Measurements from ENCODE around the gene ERBB3.

Gene ERBB3

GRCh38 chr12:56130876-56131275 lies 50.9 kb downstream of the ERBB3 start:
- no peak for DNase-seq (ENCODE audit: low read depth in 2 of 2)

GRCh38 chr12:56134897-56135296 lies 54.9 kb downstream of the ERBB3 start:
- no peak for DNase-seq (ENCODE audit: low read depth in 2 of 2)

DNA sequence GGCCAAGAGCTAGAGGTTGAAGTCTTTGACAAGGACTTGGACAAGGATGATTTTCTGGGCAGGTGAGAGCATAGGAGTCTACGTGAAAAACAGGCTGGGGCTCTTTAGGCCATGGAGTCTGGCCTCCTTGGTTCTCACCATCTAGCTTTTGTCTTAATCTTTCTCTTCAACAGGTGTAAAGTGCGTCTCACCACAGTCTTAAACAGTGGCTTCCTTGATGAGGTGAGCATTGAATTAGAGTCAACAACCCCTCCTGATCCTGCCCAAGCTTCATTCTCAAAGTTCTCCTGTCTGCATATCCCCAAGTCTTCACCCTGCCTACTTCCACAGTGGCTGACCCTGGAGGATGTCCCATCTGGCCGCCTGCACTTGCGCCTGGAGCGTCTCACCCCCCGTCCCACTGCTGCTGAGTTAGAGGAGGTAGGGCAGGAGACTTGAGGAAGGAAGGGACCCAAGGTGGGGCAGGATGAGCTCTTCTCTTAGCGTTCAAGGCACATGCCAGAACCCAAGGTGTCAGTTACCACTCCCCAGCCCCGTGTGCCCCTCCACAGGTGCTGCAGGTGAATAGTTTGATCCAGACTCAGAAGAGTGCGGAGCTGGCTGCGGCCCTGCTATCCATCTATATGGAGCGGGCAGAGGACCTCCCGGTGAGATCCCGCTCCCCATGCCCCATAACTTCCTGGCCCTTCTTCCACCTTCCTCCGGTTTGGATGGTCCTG lies 58.0 kb downstream of the ERBB3 start:
- DNase-seq (ENCODE audit: low read depth in 2 of 2), result no peak

GRCh38 chr12:56141946-56142784 lies 62.2 kb downstream of the ERBB3 start:
- DNase-seq (ENCODE audit: low read depth in 2 of 2), result no peak

DNA sequence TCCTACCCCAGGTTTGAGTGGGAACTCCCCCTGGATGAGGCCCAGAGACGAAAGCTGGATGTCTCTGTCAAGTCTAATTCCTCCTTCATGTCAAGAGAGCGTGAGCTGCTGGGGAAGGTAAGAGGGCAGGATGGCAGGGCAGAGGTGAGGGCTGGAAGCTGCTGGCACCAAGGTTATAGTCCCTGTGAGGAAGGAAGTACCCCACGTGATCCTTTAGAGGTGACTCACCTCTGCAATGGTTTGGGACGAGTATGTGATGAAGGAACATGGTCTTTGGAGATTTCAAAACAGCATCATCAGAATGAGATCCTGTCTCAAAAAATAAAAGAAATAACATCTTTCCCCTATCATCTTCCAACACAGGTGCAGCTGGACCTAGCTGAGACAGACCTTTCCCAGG lies 63.3 kb downstream of the ERBB3 start:
- no peak for DNase-seq (ENCODE audit: low read depth in 2 of 2)

DNA sequence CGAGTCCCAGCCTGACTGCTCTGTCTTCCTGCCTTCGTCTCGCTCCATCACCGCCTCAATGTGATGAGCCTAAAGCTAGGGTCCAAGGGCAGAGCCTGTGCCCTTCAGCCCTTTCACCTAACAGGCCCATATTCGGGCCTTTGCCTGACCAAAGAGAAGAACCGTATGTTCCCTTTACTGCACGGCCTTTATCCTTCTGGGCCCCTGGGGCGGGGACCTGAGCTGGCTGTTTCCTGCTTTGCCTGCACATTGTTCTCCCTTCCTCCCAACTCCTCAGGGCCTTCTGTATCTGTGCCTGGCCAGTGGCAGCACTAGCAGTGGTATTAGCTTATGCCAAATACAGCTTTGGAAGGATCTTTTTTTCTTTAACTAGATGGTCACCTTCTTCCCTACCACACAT lies 63.9 kb downstream of the ERBB3 start:
- no peak for DNase-seq (ENCODE audit: low read depth in 2 of 2)

DNA sequence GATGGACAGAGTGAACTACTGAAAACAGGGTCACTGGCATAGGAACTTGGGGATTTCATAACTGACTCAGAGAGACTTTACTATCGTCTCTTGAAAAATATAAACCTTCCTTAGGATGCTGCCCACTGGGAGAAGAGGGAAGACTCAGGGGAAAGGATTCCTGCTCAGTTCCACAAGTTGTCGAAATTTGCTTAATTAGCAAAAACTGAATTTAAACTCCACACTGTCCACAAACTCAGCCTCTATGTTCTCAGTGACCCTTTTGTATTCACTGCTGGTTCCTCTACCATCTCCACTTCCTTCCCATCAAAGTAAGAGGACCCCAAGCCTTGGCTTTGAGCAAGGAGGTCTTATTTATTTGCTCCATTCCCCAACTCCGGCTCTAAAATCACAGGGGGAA lies 65.3 kb downstream of the ERBB3 start:
- no peak for DNase-seq (ENCODE audit: low read depth in 2 of 2)

GRCh38 chr12:56146492-56147460 lies 66.8 kb downstream of the ERBB3 start:
- DNase-seq (ENCODE audit: low read depth in 2 of 2), result no peak

DNA sequence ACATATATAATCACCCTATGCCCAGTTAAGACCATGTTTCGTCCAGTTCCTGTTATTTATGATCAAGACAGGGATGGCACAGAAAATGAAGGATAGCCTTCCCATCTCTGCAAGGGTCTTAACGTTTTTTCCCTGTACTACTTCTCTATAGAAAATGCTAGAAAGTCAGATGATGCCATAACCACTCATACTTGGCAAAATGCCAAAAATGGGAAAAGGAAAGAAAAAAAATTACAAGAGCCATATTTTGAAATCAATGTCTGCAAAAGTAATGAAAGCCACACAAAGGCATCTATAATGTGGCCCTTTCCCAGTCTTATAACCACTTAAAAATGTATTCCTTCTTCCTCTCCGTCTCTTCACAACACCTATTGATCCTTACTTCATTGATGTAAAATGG lies 70.6 kb downstream of the ERBB3 start:
- DNase-seq (ENCODE audit: low read depth in 2 of 2), result no peak

- DNase-seq (ENCODE audit: low read depth in 2 of 2), result peak; percentile 53 to 57
Measured at GRCh38 chr12:56151672-56152131, 71.7 kb downstream of the ERBB3 start.

DNA sequence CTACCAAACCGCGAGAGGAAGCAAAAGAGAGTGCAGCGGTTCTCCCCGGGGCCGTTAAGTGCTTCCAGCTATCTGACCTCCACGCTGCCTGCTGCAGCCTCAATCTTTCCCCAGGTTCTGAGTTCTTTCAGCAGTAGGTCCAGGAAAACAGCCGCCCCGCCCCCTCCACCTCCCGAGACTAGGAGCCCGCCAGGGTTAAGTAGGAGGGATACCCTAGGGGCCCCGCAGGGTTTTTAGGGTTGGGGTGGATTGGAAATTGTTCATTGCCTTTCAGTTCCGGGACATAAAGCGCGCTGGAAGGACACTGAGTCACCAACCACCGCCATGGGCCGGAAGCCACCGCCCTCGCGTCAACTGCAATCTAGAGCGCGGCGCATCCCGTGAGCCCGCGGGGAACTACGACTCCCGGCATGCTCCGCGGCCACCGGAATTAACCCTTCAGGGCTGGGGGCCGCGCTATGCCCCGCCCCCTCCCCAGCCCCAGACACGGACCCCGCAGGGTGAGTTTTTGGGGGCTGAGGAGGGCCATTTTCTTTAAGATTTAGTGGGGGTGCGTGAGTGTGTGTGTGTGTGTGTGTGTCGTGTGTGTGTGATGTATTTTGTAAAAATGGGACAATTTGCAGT lies 72.3 kb downstream of the ERBB3 start, which contains the start of gene MYL6B:
TSS of gene MYL6B (plus strand) at position 456 of the 624 bp plus-strand sequence. CDS start 1,332 bp downstream, outside the sequence.
- peak; percentile 92 to 93 for DNase-seq (ENCODE audit: low read depth in 2 of 2)

Data from stimulated activated CD8-positive, alpha-beta memory T cell treated with anti-CD3 and anti-CD28 coated beads, Interleukin-15, amount 100 ng/mL, for 48 hours (primary cell).